NCI-H2029 treated with DMSO at 0.1 percent for 48 hours (cell line): ENCODE measurements around the gene C1orf35.
A peak's percentile ranks its signal among the peaks of the same experiment; 100 is the strongest.
"Not testable (repeated sequence)": the region's sequence is repeated elsewhere in the genome, so short reads cannot be mapped to it uniquely, and the experiment has no call there.

ENCODE experiments used
- DNase-seq: peaks from one replicate; lab custom pipeline; 2025; lab: John Stamatoyannopoulos, UW

Gene C1orf35

DNA sequence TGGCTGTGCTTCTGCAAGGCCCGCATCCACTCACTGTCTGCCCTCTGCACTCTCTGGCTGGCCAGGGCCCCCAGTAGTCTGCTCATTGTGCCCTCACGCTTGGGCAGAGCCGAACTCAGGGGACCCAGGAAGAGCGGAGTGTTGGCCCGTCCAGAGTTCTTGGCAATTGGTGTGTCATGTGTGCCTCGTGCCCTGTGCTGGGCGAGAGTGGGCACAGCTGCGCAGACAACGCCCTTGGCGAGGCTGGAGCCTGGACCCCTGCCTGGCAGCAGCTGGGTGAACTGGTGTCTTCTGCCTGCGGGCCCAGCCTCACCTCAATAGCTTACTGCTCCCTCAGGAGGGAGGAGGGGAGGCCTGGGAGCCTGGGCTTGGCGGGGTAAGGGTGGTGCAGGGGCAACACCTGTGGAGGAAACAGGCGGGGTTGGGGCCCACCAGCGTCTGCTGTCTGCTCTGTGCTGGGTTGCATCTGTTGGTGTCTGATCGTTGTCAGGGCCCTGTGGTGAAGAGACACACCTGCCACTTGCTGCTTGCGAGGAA is 39.1 kb upstream of the C1orf35 start:
- no peak for DNase-seq

DNA sequence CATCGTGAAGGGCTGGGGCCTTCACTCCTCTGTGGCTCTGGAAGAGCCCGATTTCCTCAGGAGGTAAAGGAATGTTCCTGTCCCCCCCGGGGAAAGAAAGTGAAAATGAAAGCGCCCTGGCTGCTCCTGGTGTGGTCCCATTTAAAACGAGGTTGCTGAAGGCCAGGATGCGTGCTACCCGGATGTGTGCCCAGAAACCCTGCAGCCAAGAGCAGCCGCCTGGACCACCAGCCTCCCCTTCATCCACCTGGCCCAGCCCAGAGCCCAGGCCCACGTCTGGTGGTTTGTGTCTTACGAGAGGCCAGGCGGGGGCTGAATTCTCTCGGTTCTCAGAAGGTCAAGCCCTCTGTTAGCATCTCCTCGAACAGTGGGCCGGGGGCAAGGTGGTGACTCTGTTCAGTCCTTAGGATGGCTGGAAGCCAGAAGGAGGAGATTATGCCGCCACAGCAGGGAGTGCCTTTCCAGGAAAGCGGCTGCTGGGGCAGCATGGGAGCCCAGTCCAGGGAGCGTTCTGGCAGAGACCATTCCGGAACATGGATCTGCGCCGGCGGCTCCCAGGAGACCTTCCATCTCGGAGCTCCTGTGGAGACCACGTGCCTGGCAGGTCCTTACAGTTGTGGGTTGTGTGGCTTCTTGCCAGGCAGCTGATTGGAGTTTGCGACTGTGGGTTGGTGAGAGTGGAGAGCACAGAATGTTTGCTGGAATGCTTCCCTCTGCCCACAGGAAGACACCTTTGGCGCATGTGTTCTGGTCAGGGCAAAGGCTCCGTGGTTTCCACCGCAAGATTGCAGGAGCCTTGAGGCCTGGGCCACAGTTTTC is 38.3 kb upstream of the C1orf35 start:
- no peak for DNase-seq

DNA sequence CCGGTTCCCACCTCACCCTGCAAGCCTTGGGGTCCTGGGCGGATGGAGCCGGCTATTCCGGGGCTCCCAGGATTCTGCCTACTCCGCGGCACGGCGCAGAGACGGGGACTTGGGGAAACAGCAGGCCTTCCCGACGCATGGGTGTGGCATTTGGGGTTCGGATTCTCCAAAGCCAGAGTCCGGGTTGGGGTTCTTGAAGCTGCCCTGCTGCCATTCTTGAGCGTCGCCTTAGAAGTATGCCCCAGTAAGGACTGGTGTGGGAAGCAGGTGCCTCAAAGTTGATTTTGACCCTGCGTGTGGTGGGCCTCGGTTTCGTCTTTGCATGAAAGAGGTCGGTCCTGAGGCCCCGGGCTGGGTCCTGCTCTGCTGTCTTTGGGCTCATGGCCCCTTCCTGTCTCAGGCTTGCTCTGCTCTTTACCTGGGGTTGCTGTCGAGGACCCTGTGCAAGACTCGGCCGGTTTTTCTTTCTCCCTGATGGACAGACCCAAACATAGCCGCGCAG is 37.6 kb upstream of the C1orf35 start:
- DNase-seq: no peak

- DNase-seq: peak; percentile 87
Measured at GRCh38 chr1:228139931-228140723, 37.0 kb upstream of the C1orf35 start, which contains the start of gene GUK1. TSS of gene GUK1 (plus strand) at chr1:228140279. CDS start at chr1:228140303, 24 bp downstream.

DNA sequence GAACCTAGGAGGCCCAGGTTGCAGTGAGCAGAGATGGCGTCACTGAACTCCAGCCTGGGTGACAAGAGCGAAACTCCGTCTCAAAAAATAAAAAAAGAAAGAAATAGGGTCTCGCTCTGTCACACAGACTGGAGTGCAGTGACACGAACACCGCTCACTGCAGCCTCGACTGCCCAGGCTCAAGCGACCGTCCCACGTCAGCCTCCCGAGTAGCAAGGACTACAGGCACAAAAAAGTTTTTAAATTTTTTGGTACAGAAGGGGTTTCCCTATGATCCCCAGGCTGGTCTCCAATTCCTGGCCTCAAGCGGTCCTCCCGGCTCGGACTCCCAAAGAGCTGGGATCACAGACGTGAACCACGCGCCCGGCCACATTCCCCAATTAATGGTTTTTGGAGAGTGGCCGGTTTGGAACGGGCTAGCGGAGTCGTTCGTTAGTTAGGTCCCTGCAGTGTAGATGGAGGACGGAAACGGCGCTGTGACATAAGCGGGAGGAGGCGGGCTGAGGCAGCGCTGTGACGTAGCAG is 36.3 kb upstream of the C1orf35 start:
- DNase-seq: no peak

GRCh38 chr1:228136901-228137300 is 33.8 kb upstream of the C1orf35 start:
- no peak for DNase-seq

GRCh38 chr1:228134591-228134990 is 31.5 kb upstream of the C1orf35 start:
- no peak for DNase-seq

DNA sequence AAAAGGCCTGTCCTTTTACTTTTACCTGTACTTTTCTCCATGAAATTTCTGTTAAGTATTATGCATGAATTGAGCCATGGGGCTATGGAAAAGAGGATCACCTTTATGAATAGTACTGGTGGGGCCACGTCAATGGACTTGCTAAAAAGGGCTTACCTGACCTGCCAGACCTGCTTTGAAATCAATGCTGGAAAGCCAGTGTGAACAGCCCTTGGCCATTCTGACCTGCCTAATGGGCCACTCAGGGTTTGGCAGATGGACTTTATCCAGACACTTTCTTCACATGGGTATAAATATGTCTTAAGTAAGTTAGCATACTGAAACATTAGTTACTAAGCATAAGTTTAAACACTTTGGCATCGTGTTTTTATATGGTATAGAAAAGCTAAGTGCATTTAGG is 28.6 kb upstream of the C1orf35 start:
- DNase-seq: no peak

GRCh38 chr1:228125185-228125584 is 22.1 kb upstream of the C1orf35 start:
- no peak for DNase-seq

GRCh38 chr1:228123505-228123904 is 20.4 kb upstream of the C1orf35 start:
- DNase-seq: no peak

DNA sequence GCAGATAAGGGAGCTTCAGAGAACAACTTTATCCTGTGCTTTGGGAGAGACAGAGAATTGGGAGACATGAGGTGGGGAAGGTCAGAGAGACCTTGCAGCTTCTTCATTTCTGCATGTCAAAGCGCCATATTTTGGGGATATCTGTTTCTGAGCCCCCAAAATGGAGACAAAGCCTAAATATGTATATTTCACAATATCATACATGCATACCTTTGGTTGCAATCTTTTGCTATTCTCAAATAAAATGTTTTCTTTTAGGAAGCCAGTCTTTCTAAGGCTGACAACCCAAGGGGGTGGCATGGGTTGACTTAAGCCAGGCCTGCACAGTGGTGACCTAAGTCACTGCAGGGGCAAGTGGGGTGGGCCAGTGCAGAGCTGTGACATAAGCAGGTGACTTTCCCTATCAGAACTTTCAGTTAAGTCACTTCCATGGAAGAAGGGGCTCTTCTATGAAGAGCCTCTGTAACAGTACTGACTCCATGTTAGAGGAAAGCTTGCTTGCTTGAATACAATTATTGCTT is 19.9 kb upstream of the C1orf35 start:
- DNase-seq: no peak

DNA sequence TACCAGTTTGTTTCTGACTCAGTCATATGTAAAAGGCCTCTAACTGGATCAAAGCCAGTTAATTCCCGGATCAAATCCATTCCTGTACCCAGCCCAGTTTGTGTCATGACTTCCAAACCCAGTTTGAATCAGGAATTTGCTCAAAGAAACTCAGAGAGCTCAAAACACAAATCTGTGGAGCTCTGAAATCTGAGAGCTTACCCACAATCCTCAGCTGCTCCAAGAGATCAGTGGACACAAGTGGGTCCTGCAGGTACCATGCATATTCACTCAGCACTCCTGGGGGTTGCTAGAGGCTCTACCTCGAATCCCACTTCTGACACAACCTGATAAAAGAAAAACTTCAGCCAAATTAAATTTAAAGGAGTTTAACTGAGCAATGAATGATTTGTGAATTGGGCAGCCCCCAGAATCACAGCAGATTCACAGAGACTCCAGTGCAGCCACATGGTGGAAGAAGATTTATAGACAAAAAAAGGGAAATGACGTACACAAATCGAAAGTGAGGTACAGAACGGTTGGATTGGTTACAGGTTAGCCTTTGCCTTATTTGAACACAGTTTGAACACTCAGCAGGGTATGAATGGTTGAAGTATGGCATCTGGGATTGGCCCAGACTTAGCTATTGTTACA is 17.8 kb upstream of the C1orf35 start:
- DNase-seq: no peak

DNA sequence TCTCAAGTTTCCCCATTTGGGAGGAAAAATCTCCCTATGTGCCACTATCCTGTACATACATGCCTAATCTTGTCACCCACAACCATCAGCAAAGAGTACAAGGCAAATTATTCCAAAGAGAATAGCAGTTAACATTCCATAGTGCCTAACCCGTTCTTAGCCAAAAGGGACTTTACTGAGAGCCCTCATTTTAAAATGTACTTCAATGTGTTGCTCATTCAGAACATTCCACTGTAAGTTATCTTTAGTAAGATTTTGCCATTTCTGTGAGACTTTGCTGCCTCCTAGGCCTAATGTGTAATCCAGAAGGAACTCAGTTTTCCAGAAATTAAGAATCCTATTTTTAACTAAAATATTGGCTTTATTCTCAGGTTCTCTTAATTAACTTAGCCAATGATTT is 17.2 kb upstream of the C1orf35 start:
- no peak for DNase-seq

GRCh38 chr1:228118040-228118439 is 14.9 kb upstream of the C1orf35 start:
- no peak for DNase-seq

GRCh38 chr1:228117335-228117734 is 14.2 kb upstream of the C1orf35 start:
- DNase-seq: no peak

GRCh38 chr1:228114827-228115226 is 11.7 kb upstream of the C1orf35 start:
- no peak for DNase-seq

DNA sequence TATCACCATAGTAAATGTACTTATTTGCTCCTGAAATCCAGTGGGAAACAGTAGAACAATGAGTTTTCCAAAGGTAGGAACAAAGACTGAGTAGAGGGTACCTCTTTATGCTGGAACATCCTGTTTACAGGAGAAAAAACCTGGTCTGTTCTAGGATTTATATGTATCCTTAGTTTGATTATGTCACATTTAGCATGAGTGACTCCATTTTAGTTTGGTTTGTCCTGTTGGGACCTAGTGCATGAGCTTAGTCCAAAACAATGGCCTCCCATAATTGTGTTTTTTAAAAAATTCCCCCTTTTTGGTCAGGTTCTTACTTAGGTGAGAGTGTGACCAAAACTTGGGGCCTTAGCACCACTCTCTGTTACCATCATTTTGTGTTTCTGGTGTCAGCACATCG is 9.5 kb upstream of the C1orf35 start:
- no peak for DNase-seq

- DNase-seq: no peak
Measured at GRCh38 chr1:228112167-228112566, 9.0 kb upstream of the C1orf35 start.

- not testable (repeated sequence) for DNase-seq
Measured at GRCh38 chr1:228111315-228111714, 8.2 kb upstream of the C1orf35 start.

- DNase-seq: no peak
Measured at GRCh38 chr1:228110556-228110955, 7.4 kb upstream of the C1orf35 start.

GRCh38 chr1:228109962-228110488 is 6.9 kb upstream of the C1orf35 start:
- no peak for DNase-seq
